Stomach smooth muscle (tissue), 2 donors: ENCODE measurements around the gene LENEP.
A peak's percentile ranks its signal among the peaks of the same experiment; 100 is the strongest.

ENCODE experiments used
- H3K27ac ChIP-seq: one replicate; pipeline ENCODE4 v1.7.0; 2013; ENCODE audit warnings: mild to moderate bottlenecking, low read length, inconsistent platforms
- H3K27me3 ChIP-seq, 2 donors: one replicate each; pipeline ENCODE4 v1.7.0; 2013; ENCODE audit warnings: low read length in 2 of 2; ENCODE audit not compliant: insufficient read depth in 2 of 2, control insufficient read depth in 1 of 2
- H3K36me3 ChIP-seq, 2 donors: one replicate each; pipeline ENCODE4 v1.7.0; 2013; ENCODE audit warnings: low read length in 2 of 2; ENCODE audit not compliant: control insufficient read depth in 2 of 2, insufficient read depth in 2 of 2
- H3K4me1 ChIP-seq: one replicate; pipeline ENCODE4 v1.7.0; 2013; ENCODE audit warnings: low read length; ENCODE audit not compliant: control insufficient read depth, insufficient read depth
- H3K4me3 ChIP-seq, 2 donors: one replicate each; pipeline ENCODE4 v1.7.0; 2013; ENCODE audit warnings: low read length in 2 of 2
- H3K9ac ChIP-seq, 2 donors: one replicate each; pipeline ENCODE4 v1.7.0; 2013; ENCODE audit warnings: low read length in 2 of 2, mild to moderate bottlenecking in 1 of 2
- H3K9me3 ChIP-seq, 2 donors: one replicate each; pipeline ENCODE4 v1.7.0; 2013; ENCODE audit warnings: low read length in 2 of 2; ENCODE audit not compliant: control insufficient read depth in 2 of 2
- donor health status: healthy.
- donor health status: Pancreatic carcinoma.

LENEP gene, protein sequence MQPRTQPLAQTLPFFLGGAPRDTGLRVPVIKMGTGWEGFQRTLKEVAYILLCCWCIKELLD

DNA sequence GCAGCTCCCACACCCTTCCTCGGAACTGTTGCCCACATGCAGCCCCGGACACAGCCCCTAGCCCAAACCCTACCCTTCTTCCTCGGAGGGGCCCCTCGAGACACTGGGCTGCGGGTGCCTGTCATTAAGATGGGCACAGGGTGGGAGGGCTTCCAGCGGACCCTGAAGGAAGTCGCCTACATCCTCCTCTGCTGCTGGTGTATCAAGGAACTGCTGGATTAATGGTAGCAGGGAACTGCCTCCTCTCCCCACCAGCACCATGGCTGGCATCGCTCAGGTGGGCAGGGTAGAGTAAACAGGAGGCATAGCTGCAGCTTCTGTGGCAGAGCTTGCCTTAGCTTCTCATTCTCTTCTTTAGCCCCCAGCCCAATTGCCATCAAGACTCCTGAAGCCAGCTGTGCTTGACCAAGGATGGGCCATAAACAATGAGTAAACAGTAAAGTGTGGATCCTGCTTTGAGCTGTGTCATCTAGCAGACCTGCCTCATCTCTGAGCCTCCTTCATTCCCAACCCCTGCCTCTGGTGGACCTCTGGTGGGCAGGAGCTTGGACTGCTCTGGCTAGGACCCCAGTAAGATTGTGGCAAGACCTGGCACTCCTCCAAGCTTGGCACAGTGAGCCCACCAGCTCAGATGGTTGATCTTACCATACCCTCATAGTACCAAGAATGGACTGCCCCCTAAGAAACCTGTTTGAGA, at the start of gene LENEP:
LENEP (plus strand) TSS at position 15 of the 697 bp plus-strand sequence; CDS start at position 37, 22 bp downstream.
- H3K9me3 ChIP-seq: no peaks in the 10 kb centered on the region
- H3K36me3 ChIP-seq: peaks cover 15 to 21% of the 10 kb centered on the region in 2 donors
- H3K4me1 ChIP-seq: peaks cover 6% of the 10 kb centered on the region
- peak within 1 kb of the TSS in 1 of 2 donors; percentile 36 for H3K9ac ChIP-seq
- no peak within 1 kb of the TSS for H3K4me3 ChIP-seq
- H3K27ac ChIP-seq: no peak within 1 kb of the TSS
- no peaks in the 10 kb centered on the region for H3K27me3 ChIP-seq

DNA sequence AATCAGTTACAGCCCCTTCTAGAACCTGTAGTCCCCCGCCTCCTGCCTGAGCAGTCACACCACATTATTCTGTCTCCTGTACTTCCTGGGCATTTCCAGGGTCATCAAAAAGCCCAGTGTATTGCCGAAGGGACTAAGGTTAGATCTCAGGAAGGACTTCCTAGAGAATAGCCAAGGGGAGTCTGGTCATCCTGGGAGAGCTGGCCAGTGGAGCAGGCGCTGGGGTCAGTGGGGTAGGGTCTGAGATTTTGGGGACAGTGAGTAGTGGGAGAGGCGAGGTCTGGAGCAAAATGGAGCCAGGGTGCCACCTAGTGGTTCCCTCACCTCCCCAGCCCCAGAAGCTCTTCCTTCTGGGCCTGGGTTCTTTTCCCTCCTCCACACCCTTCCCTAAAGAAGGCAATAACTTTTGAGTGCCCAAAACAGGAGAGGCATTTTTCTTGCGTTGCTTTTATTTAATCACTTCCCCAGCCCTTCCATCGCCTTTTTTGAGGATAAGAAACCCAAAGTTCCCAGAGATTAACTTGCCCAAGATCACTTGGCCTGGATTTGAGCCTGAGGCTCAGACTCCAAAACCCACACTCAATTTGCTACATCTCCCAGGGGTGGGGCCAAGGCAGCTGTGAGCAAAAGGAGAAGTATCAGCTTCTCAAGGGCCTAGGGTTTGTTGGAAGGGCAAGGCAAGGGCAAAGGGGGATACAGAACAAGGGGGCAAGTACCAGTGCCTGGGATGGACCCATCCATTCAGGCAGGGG, 49.6 kb upstream of the LENEP start:
- H3K9me3 ChIP-seq: no peaks in the 10 kb centered on the region
- peak overlapping the region; percentile 31 for H3K27ac ChIP-seq
- H3K9ac ChIP-seq: no peak overlapping the region
- H3K4me3 ChIP-seq: no peak overlapping the region
- no peaks in the 10 kb centered on the region for H3K27me3 ChIP-seq
- H3K36me3 ChIP-seq: peaks cover 16 to 32% of the 10 kb centered on the region in 2 donors
- H3K4me1 ChIP-seq: peaks cover 23% of the 10 kb centered on the region

DNA sequence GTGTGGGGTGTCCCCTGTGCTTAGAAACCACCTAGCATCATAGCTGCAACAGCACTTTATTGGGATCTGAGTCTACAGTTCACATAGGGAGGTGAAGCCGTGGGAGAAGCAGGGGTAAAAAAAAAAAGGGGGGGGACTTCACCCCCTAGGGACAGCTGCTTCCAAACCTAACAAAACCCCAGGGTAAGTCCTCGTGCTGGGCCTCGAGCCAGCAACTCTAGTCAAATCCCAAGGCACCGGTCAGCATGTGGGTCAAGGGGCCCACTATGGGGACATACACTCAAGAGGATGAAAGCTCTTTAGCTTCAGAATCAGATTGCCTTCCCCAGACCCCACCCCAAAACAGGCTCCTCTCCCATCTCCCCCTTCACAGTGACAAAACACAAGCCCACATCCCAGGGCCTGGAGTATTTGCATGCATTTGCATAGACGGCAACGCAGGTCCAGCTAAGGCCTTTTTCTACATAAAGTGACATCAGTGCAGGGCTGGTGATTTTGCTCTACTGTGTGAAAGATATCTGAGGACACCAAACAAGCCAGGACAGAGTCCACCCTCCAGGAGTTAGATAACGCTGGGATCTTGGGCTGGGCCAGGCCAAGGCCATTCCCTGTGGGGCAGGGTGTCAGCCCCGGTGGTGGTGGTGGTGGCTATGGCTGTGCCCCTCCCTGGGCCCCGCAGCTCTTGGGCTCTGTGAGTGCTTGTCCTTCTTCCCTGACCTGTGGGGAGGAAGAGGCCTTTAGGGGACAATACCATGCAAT, 48.8 kb upstream of the LENEP start:
- H3K4me1 ChIP-seq: peaks cover 23% of the 10 kb centered on the region
- no peak overlapping the region for H3K9ac ChIP-seq
- H3K27ac ChIP-seq: peak overlapping the region; percentile 31
- no peak overlapping the region for H3K4me3 ChIP-seq
- no peaks in the 10 kb centered on the region for H3K9me3 ChIP-seq
- H3K36me3 ChIP-seq: peaks cover 16 to 33% of the 10 kb centered on the region in 2 donors
- no peaks in the 10 kb centered on the region for H3K27me3 ChIP-seq

DNA sequence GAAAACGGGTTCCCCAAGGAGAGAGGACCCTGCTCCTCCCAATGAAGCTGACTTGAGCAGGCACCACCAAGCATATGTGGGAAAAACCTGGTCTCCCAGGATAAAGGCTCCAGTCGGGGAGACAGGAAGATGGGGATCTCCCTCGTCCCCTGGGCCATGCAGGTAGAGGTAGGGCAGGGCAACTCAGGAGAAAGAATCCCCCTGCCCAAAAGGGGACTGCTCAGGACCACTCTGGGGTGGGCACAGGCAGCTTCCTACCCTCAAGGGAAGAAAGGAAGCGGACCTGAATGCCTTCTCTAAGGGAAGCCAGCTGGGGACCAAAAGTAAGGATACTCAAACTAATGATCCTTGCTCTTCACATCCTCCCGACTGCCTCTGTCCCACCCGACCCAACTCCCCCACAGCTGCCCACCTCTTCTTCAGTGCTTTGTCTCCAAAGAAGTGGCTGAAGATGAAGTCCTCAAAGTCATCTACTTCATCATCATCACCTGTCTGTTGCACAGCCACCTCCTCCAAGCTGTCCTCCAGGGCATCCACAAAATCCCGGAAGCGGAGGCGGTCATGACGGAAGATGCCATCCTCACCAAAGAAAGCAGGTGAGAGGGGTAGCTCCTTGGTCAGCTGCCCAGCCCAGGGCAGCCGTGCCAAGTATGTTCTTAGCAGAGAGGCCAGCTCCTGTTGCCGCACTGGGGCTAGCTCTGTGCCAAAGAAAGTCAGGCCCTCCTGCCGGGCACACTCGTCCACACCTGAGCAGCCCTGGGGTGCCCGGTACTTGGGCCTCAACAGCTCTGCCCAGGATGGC, 48.0 kb upstream of the LENEP start:
- peak overlapping the region; percentile 2 for H3K27ac ChIP-seq
- H3K9ac ChIP-seq: no peak overlapping the region
- no peaks in the 10 kb centered on the region for H3K9me3 ChIP-seq
- H3K4me1 ChIP-seq: peaks cover 18% of the 10 kb centered on the region
- no peak overlapping the region for H3K4me3 ChIP-seq
- H3K27me3 ChIP-seq: no peaks in the 10 kb centered on the region
- peaks cover 17 to 33% of the 10 kb centered on the region in 2 donors for H3K36me3 ChIP-seq

DNA sequence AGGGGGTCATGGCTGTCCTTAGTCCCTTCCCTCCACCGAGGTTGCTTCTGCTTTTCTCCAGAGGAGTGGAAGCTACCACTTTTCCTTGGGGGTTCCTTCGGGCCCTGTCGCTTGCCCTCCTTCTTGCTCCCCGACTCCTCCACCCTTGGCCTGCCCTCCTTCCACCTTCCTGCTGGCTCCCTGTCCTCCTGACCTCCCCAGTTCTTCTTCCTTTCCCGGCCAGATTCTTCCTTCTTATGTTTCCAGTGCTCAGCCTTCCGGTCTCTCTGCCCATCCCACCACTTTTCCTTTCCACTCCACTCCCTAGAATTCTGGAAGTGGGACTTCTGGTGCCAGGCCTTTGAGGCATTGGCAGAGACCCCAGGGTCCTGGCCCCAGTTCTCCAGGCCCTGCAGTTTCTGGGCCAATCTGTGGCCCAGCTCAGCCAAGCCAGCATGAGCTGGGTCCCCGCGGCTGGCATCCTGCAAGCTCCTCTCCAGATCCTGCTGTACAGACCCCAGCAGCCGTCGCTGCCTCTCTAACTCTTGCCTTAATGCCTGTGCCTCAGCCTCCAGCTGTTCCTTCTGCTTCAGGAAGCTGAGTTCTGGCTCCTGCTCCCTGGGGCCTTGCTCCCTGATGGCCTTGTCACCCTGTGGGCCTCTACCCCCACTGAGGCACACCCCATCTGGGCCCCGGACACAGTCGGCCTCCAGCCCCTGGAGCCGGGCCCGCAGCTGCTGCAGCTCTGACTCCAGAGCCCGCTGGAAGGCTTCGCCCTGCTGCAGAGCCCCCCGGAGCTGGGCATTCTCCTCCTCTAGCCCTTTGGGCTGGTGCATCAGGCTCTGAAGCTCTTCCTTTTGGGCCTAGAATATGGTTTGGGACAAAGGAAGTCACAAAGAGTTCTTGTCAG, 47.2 kb upstream of the LENEP start:
- no peak overlapping the region for H3K27ac ChIP-seq

DNA sequence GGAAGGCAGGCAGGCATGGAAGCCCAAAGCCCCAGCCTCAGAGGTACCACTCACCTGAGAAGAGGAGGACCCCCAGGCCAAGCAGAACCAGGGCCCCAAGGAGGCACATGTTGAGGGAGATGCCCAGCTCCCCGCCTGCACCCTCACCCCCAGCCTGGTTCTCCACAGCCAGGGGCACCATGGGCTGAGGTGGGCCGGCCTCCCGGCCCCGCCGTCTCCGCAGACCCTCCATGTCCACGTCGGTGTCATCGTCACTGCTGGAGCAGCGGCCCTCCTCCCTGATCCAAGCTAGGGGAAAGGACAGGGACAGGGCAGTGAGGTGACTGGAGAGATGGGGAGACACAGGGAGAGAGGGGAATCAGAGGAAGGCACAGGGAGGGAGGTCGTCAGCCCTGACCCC, 45.3 kb upstream of the LENEP start:
- Histone ChIP-seq H3K36me3 (peaks cover 27 to 44% of the 10 kb centered on the region in 2 donors), H3K27me3 (no peaks in the 10 kb centered on the region), H3K4me3 (no peak overlapping the region), H3K4me1 (peaks cover 20% of the 10 kb centered on the region), H3K9ac (no peak overlapping the region), H3K9me3 (no peaks in the 10 kb centered on the region), H3K27ac (no peak overlapping the region)

More for the DNA sequence above, 47.2 kb upstream of the LENEP start:
- H3K4me1 ChIP-seq: peaks cover 18% of the 10 kb centered on the region
- H3K9me3 ChIP-seq: no peaks in the 10 kb centered on the region
- H3K27me3 ChIP-seq: no peaks in the 10 kb centered on the region
- H3K4me3 ChIP-seq: no peak overlapping the region
- no peak overlapping the region for H3K9ac ChIP-seq
- peaks cover 26 to 41% of the 10 kb centered on the region in 2 donors for H3K36me3 ChIP-seq

DNA sequence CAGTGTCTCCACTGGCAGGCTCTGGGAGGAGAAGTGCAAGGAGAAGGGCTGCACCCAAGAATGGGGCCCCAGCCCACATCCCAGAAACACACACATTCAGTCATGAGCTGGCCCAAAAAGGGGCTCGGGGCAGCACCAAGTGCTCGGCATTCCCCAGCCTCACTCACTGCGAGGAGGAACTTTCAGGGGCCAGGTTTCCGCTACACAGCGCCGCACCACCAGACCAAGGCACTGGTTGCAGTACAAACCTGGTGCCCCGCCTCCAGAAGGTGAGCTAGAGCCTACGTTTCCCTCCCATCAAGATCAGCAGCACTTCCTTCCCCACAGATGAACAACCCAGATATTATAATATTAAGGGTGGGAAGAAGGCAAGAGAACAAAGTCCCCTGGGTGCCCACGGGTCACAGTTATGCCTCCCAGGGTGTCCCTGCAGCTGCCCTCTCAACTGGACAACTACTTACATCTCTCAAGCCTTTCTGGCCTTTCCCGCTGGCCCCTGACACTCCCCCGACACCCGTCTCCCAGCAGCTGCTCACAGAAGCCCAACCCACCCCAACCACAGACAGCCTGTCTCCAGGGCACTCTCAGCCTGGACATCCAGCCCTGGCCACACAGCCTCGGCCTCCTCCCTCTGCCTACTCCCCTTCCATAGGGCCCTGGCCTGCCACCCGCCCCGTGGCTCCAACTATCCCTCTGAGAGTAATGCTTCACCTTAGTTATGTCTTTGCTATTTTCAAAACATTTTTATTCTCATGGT, 41.3 kb upstream of the LENEP start:
- Histone ChIP-seq H3K36me3 (peaks cover 23 to 26% of the 10 kb centered on the region in 2 donors), H3K4me3 (peak overlapping the region in 1 of 2 donors; percentile 8), H3K9me3 (no peaks in the 10 kb centered on the region), H3K27ac (no peak overlapping the region), H3K4me1 (peaks cover 44% of the 10 kb centered on the region), H3K27me3 (no peaks in the 10 kb centered on the region), H3K9ac (peak overlapping the region in 1 of 2 donors; percentile 21)

DNA sequence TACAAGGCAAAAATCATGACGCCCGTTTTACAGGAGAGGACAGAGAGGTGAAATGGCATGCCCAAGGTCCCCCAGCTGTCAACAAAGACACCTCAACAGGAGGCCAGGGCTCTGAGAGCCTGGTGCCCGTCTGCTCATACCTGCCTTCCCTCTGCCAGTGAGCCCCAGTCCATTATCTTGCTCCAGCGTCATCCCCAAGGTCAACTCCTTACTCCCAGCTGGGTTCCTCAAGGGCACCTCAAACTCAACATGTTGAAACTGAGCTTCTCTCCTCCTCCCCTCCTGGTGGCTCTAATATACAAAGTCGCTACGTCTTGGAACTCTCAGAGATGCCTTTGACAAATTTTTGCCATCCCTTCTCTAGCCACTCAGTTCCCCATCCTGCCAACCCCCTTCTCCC, 40.7 kb upstream of the LENEP start:
- Histone ChIP-seq H3K9ac (peak overlapping the region in 1 of 2 donors; percentile 21), H3K9me3 (no peaks in the 10 kb centered on the region)

DNA sequence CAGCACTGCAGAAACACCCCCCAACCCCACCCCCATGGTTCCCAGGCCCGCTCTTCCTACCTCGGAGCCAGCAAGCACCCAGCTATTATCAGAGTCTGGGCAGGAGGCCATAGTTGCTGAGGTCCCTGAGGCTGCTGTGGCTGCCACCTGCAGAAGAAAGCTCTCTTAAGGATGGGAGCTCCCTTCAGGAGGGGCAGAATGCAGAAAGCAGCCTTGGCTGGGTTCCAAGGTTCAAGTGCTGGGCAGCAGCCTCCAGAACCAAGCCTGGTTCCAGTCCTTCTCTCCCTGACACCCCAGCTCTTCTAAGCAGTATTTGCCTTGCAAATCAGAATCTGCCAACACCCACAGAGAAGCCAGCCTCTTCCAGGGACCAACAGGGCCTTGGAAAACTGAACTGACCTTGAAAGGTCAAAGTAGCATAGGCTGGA, 39.8 kb upstream of the LENEP start:
- H3K9me3 ChIP-seq: no peaks in the 10 kb centered on the region
- peak overlapping the region in 1 of 2 donors; percentile 3 for H3K9ac ChIP-seq
- no peak overlapping the region for H3K27ac ChIP-seq
- H3K4me1 ChIP-seq: peaks cover 49% of the 10 kb centered on the region
- H3K4me3 ChIP-seq: peak overlapping the region; percentile 45 to 54
- H3K36me3 ChIP-seq: peaks cover 12 to 16% of the 10 kb centered on the region in 2 donors
- no peaks in the 10 kb centered on the region for H3K27me3 ChIP-seq

More for the DNA sequence above, 40.7 kb upstream of the LENEP start:
- H3K27me3 ChIP-seq: no peaks in the 10 kb centered on the region
- no peak overlapping the region for H3K27ac ChIP-seq
- H3K4me1 ChIP-seq: peaks cover 49% of the 10 kb centered on the region
- peak overlapping the region in 1 of 2 donors; percentile 54 for H3K4me3 ChIP-seq
- H3K36me3 ChIP-seq: peaks cover 19 to 22% of the 10 kb centered on the region in 2 donors
